NCI-H2227 (cell line): ENCODE results near the gene SERAC1.
"Not testable (repeated sequence)": the region's sequence is repeated elsewhere in the genome, so short reads cannot be mapped to it uniquely, and the experiment has no call there.

ENCODE experiments used
- DNase-seq: peaks from one replicate; lab custom pipeline; 2025; ENCODE audit not compliant: unreplicated experiment; lab: John Stamatoyannopoulos, UW

Gene SERAC1

DNA sequence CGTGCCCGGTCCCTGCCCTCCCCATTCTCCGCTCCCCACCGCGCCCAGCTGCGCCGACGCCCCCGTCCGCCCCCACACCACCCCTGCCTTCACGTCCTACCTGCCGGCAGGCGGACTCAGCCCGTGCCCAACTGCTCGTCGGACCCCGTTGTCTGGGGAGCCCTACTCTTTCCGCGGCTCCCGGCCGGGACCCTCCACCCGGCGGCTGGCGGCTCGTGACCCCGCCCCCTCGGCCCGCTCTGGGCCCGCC is at the start of gene SERAC1:
Gene SERAC1, minus strand, starts transcription at position 223 of the 250 bp plus-strand sequence. CDS start 9,899 bp downstream, outside the sequence.
- no peak for DNase-seq

DNA sequence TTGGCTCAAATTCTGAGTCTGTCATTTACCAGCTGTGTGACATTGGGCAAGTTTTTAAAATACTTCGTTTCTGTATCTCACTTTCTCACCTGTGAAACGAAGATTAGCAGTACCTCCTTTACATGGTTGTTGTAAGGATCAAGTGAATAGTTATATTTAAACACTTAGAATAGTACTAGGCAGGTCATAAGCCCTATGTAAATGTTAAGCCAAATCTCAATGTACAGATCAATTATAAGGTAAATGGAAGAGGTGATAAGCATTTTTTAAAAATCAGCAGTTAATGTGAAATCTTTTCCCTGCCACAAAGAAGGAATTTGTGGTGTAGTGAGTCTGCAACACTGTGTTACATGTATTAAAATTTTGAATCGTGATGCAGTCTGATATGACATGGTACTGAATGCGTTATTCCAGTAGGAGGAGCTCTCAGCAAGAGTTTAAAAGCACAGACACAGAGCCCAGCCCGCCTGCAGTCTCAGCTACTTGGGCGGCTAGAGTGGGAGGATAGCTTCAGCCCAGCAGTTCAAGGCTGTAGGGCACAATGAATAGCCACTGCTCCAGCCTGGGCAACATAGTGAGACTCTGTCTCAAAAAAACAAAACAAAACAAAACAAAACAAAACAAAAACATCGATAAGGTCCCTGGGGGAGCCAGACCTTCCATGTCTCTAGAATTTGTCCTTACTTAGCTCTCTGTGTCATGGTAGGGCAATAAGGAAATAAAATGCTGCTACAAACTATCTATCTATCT is 46.0 kb upstream of the SERAC1 start:
- DNase-seq = peak; percentile 69

DNA sequence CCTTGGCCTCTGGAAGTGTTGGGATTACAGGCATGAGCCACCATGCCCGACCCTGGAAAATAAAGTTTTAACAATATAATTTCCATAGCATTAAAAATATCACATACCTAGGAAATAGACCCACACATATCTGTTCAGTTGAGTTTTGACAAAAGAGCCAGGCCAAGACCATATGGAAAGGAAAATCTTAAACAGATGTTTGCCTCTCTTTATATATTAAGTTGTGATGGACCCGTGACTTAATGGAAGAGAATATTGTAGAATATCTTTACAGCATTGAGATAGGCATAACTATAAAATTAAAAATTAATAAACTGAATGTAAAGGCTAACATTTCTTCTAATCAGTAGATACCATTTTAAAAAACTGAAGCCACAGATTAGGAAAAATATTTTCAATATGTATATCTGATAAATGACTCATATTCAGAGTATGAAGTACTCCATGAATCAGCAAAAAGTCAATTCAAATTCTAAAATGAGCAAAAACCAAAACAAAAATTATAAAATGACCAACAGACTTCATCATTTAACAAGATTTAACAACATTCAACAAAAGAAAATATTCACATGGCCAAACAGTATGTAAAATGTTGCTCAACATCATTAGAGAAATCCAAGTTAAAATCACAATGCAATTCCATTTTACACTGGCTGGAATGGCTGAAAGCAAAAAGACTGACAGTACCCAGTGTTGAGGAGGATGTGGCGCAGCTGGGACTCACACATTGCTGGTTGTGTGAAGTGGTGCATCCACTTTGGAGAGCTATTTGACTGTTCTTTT is 43.4 kb upstream of the SERAC1 start:
- DNase-seq = no peak

DNA sequence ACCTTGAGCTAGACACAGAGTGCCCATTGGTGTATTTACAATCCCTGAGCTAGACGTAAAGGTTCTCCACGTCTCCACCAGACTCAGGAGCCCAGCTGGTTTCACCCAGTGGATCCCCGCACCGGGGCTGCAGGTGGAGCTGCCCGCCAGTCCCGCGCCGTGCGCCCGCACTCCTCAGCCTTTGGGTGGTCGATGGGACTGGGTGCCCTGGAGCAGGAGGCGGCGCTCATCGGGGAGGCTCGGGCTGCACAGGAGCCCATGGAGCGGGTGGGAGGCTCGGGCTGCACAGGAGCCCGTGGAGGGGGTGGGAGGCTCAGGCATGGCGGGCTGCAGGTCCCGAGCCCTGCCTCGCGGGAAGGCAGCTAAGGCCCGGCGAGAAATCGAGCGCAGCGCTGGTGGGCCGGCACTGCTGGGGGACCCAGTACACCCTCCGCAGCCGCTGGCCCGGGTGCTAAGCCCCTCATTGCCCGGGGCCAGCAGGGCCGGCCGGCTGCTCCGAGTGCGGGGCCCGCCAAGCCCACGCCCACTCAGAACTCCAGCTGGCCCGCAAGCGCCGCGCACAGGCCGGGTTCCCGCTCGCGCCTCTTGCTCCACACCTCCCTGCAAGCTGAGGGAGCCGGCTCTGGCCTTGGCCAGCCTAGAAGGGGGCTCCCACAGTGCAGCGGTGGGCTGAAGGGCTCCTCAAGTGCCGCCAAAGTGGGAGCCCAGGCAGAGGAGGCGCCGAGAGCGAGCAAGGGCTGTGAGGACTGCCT is 41.7 kb upstream of the SERAC1 start:
- not testable (repeated sequence) for DNase-seq

DNA sequence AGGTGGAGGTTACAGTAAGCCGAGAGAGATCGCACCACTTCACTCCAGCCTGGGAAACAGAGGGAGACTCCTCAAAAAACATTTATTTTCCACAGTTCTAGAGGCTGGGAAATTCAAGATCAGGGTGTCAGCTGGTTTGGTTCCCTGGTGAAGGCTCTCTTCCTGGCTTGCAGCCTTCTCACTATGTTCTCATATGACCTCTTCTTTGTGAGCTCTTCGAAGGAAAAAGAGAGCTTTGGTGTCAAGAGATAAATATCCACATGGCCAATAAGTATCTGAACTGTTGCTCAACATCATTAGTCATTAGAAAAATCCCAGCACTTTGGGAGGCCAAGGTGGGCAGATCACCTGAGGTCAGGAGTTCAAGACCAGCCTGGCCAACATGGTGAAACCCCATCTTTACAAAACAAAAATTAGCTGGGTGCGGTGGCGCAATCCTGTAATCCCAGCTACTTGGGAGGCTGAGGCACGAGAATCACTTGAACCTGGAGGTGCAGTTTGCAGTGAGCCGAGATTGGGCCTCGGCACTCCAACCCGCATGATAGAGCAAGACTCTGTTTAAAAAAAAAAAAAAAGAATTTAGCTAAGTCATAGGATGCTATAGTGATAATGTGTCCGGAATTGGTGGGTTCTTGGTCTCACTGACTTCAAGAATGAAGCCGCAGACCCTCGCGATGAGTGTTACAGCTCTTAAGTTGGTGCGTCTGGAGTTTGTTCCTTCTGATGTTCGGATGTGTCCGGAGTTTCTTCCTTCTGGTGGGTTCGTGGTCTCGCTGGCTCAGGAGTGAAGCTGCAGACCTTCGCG is 40.4 kb upstream of the SERAC1 start:
- DNase-seq = not testable (repeated sequence)

DNA sequence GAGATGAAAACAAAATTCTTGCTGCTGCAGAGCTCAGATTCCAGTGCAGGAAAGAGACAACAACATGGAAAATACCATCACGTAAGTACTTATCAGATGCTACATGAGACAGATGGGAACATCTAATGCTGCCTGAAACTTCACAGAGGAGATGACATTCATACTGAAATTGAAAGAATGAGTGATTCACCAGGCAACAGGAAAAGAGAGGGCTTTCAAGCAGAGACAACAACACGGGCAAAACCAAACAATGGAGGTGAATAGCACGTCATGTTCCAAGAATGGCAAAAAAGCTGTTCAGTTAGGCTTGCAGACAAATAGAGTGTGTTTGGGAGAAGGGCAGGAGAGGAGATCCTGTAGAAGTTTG is 39.3 kb upstream of the SERAC1 start:
- DNase-seq = no peak

DNA sequence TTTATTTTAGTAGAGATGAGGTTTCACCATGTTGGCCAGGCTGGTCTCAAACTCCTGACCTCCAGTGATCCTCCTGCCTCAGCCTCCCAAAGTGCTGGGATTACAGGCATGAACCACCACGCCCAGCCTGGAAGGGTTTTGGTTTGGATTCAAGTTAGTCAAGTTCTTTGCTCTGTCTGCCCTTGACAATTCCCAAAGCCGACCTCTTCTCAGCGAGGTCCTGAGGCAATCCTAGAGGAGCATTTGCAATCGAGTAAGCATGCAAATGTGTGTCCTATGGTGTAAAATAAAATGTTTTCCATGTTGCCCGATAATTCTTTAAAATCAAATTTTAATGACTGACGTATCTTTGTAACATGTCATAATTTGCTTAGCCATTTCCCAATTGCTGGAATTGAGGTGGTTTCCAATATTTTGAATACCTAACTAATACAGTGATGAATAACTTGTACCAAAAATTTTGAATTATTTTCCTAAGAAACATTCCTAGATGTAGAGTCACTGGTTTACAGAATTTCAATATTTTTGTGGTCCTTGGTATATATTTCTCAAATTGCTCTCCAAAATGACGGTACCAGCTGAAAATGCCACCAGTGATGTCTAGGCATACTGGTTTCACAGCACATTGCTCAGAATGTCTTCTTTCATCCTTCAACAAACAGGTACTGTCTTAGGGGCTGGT is 38.8 kb upstream of the SERAC1 start:
- DNase-seq = no peak

DNA sequence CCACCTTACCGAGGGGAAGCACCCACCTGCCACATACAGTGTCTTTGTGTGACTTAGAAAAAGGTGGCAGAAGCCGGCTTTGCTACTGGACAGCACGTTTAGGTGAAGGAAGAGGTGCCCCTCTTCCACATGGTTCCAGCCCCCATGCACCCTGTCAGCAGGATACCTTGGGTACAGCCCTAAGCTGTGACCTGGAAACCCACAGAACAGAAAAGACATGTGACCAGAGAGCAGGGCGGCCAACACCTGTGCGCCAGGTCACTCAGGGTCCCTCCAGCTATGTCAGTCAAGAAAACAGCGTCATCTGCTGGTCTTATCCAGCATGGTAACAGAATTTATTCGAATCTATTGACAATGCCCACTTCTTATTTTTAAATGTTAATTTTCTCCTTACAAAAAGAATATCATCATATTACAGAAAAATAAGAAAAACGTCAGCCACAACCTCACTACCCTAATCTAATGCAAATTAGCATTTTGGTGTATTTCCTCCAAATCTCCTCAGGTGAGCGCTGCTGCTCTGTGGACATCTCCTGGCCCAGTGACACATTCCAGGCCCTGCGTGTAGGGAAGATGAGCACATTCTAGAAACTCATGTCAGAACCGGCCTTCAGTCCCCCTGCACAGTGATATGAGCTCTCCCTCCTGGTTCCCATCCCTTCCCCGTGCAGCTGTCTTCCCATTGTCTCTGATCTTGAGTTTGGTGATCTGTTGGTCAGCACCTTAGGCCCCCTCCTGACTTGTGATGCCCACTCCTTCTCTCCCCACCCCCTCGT is 37.3 kb upstream of the SERAC1 start:
- no peak for DNase-seq

DNA sequence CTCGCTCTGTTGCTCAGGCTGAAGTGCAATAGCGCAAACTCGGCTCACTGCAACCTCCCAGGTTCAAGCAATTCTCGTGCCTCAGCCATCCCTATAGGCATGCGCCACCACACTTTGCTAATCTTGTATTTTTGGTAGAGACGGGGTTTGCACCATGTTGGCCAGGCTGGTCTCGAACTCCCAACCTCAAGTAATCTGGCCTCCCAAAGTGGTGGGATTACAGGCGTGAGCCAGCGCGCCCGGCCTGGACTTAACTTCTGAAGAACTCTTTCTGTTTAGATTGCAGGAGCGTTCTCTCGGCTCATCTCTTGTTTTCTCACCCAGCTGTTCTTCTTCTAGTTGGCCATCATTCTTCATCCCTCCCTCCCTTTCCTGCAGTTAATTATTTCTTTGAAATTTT is 30.4 kb upstream of the SERAC1 start:
- DNase-seq = no peak

DNA sequence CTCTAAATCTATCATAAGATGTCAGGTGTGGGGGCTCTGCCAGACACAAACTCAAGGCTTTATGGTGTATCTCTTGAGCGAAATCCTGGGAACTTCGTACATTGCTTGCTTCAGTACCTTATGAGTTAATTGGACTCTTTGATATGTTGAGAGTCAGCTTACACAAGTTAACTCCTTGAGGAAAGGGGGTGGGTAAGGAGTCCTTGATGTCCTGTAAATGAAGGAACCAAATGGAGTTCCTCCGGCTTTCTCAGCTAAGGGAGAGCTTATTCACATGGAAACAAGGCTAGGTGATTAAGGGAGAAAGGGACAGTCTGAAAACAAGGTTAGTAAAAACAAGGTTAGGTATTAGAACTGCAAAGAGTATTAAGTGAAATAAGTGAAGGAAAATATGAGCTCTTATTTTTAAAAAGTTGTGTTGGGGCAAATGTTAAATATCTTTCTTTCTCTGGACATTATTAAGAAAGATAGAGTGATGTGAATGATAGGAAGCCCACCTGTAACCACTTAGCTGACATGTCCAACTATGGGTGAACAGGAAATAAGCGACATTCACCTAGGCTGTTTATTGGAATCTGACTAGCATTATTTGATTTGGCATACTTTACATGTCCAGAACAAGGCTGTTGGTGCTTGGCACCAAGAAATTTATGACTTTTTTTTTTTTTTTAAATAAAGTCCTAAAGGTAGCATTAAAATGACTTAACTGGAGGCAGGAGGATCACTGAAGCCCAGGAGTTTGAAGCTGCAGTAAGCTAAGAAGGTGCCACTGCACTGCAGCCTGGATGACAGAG is 26.6 kb upstream of the SERAC1 start:
- DNase-seq = no peak

DNA sequence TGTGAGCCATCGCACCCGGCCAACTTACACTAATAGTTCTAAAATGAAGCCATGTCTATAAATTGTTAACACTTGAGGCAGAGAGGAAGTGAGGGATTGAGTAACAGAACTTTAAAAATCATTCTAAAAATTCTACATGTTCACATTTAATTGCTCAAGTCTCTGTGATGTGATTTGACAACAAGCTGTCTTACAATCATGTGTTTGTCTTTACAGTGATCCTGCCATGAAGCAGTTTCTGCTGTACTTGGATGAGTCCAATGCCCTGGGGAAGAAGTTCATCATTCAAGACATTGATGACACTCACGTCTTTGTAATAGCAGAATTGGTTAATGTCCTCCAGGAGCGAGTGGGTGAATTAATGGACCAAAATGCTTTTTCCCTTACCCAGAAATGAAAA is 23.7 kb upstream of the SERAC1 start:
- no peak for DNase-seq

DNA sequence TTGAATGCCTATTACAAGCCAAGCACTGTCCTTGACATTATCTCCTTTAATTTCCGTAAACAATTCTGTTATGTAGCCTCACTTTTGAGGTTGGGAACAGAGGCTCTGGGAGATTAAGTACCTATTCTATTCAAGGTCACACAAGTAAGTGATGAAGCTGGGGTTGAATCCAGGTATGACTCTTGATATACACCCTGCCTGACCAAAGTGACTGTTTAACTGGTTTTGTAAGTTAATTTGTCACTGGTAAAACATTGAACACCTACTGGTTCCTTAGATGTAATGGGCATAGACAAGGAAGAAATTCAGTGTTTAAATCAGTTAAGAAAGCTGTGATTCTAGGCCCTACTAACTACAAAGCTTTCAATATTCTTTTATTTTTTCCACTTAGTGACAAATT is 23.0 kb upstream of the SERAC1 start:
- no peak for DNase-seq

DNA sequence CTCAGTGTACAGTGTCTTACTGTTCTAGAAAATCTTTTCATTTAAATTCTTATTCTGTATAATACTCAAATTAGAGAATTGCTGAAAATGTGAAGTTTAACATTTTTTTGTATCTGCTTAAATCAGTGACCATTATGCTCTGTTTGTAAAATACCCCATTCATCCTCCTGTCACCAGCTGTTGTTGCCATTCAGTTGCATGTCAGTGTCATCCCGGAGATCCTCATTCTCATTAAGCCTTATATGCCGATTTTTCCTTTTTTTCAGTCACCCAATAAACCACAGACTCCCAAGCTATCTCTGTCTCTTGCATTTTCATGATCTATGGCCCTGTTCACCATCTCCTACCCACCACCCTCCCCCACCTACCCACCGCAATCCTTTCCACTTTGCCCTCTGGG is 20.5 kb upstream of the SERAC1 start:
- DNase-seq = no peak

DNA sequence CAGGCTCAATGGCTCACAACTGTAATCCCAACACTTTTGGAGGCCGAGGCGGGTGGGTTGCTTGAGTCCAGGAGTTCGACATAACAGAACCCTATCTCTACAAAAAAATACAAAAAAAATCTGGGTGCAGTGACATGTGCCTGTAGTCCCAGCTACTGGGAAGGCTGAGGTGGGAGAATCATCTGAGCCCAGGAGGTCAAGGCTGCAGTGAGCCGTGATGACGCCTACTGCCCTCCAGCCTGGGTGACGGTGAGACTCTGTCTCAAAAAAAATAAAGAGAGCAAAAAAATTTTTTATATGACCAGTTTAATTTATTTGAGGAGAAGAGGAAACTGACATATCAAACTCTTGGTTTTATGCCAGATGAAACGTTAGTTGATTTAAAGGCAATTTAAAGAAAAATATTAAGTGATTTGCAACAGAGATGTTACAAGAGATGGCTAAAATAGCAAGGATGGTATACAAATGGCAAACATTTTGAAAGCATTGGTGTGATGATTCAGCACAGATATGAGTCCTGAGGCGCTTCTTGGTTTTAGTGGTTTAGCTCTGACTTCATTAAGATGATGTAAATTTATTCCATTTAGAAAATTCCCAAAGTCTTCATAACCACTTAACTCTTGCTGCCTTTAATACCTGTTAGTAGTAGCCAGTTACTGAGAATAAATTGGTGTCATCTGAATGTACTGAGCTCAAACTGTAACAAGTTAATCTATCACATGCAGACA is 17.8 kb upstream of the SERAC1 start:
- no peak for DNase-seq

DNA sequence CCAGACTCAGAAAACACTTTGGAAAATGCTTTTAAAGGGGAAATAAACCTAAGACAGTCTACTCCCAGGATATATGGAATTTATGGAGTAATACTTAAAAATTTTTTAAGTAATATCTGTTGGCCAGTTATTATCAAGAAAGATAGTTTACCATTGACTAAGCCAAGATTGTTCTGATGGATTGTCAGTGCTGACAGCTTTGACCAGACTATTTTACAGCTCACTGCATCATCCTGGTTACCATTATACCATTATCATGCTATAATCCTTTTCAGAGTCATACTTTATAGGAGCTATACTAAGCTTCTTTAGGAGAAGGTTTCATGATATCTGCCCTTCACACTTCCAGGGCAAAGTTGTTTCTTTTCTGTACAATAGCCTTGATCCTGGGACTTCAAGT is 16.5 kb upstream of the SERAC1 start:
- no peak for DNase-seq

DNA sequence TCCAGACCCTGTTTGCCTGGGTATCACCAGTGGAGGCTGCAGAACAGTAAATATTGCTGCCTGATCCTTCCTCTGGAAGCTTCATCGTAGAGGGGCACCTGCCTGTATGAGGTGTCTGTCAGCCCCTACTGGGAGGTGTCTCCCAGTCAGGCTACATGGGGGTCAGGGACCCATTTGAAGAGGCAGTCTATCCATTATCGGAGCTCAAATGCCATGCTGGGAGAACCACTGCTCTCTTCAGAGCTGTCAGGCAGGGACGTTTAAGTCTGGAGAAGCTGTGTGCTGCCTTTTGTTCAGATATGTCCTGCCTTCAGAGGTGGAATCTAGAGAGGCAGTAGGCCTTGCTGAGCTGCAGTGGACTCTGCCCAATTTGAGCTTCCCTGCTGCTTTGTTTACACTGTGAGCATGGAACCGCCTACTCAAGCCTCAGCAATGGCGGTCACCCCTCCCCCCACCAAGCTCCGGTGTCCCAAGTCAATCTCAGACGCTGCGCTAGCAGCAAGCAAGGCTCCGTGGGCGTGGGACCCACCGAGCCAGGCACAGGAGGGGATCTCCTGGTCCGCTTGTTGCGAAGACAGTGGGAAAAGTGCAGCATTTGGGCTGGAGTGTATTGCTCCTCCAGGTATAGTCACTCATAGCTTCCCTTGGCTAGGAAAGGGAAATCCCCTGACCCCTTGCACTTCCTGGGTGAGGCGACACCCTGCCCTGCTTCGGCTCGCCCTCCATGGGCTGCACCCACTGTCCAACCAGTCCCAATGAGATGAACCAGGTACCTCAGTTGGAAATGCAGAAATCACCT is 15.3 kb upstream of the SERAC1 start:
- peak; percentile 58 for DNase-seq

DNA sequence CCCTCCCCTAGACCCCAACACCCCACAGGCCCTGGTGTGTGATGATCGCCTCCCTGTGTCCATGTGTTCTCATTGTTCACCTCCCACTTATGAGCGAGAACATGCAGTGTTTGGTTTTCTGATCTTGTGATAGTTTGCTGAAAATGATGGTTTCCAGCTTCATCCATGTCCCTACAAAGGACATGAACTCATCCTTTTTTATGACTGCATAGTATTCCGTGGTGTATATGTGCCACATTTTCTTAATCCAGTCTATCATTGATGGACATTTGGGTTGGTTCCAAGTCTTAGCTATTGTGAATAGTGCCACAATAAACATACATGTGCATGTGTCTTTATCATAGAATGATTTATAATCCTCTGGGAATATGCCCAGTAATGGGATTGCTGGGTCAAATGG is 9.7 kb upstream of the SERAC1 start:
- DNase-seq = not testable (repeated sequence)

DNA sequence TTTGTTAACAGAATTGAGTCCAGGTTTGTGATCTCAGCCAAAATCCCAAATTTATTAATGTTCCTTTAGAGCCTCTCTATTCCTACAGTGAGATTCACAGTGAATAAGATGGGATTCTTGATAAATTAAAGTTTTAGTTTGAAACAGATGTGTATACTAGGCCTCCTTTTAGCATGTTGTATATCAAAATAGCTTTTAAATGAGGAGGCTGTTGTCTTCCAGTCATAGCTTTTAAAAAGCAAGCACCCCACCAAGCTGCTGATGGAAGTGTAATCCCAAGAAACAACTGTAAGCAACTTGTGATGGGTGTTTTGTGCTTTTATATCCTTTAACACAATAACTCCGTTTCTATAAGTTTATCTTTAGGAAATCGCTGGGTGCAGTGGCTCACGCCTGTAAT is 7.0 kb upstream of the SERAC1 start:
- DNase-seq = no peak
